Stimulated activated CD4-positive, alpha-beta T cell treated with anti-CD3 and anti-CD28 coated beads, Interleukin-4, amount 100 ng/mL, for 24 hours (primary cell): ENCODE data around the gene CD244.

ENCODE experiments used
- DNase-seq: peaks from one replicate; pipeline ENCODE4 v3.0.0-alpha.2; 2020

CD244 gene

DNA sequence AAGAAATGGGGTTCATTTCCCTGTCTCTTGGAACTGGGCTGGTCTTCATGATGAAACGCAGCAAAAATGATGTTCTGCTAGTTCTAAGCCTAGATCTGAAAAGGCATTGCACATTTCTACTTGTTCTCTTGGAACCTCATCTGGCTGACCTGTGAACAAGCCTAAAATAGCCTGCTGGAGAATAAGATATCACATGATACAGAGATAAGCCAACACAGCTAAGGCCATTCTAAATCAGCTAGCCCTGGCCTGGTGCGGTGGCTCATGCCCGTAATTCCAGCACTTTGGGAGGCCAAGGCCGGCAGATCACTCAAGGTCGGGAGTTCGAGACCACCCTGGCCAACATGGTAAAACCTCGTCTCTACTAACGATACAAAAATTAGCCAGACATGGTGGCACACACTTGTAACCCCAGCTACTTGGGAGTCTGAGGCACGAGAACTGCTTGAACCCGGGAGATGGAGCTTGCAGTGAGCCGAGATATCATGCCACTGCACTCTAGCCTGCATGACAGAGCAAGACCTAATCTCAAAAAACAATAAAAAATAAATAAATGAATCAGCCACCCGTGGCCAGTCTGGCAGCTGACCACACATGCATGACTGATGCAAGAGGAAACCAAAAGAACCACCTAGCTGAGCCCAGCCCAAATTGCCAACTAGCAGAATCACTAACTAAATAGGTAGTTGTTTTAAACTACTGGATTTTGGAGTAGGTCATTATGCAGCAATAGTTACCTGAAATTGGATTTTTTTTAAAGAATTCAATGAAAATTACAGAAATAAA lies 18.0 kb downstream of the CD244 start:
- DNase-seq = no peak

- DNase-seq = no peak
These were observed 21.6 kb downstream of the CD244 start for GRCh38 chr1:160841079-160841478.

GRCh38 chr1:160839746-160840145 lies 22.9 kb downstream of the CD244 start:
- DNase-seq = no peak

DNA sequence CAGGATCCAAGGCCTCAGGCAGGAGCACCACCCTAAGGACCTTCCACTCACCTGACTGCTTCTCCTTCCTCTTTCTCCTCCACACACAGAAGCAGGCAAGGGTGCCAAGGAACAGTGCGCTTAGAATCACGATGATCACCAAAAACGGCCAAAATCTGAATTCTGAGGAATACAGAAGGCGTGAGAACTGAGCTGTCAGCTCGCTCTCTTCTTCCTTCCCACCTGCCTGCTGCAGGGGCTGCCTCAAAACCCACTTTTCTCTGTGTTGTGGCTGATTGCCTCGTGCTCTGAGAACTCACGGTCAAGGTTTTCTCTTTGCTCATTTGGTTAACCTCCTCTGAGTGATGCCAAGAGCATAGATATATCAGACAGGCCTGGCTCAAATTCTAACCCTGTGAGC lies 23.8 kb downstream of the CD244 start:
- DNase-seq = no peak

DNA sequence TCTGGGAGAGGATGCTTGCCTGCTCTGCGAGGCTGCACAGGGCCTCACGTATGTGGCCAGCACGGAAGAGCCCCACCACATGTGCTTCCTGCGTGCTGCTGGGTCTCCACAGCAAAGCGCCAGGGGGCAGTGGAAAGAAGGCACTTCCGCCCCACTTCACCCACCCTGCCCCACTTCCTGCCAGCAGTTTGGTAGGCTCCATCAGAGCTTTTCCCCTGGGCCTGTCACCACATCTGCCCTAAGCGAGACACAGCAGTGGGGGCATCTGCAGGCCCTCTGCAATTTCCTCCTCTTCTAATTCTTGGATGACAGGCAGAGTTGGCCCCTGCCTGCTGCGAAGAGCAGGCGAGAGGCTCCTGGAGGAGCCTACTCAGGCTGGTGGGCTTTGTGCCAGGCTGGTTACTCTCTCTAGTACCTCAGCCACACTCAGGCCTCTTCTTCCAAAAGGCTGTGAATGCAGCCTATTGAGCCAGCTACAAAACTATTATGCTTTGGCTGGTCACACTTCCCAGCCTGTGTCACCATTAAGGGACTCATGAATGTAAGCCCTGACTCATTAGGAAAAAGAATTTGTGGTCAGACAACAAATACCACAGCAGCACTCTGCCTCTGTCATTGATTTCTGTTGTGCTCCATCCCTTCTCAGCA lies 25.0 kb downstream of the CD244 start:
- DNase-seq = peak; percentile 76

DNA sequence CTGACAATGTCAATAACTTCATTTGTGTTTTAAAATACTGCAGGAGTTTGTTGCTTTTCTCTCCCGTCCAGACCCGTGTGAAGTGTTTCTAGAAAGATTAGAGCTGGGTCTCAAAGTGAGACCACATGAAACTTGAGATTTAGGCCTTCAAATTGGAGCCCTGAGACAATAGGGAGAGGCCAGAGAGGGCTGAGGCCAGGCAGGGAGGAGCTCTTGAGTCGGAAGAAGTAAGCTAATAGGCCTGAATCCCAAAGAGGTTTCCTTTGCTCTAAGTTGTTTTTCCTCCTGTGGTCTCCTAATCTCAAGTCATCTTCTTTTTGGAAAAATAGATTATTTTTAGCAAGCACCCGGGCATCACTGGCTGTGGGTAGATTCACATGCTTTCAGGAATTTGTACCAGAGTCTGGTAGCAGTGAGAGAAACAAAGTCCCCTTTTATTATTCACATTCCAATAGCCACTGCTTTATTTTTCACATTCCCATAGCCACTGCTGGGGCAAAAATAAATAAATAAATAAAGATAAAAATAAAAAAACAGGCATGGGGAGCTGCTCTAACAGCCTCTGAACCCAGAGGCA lies 25.6 kb downstream of the CD244 start:
- no peak for DNase-seq

- DNase-seq = no peak
These were observed 26.1 kb downstream of the CD244 start for GRCh38 chr1:160836561-160836960.

- DNase-seq = no peak
These were observed 26.9 kb downstream of the CD244 start for GRCh38 chr1:160835751-160836150.

- peak; percentile 67 for DNase-seq
These were observed 27.6 kb downstream of the CD244 start for GRCh38 chr1:160834945-160835565.

DNA sequence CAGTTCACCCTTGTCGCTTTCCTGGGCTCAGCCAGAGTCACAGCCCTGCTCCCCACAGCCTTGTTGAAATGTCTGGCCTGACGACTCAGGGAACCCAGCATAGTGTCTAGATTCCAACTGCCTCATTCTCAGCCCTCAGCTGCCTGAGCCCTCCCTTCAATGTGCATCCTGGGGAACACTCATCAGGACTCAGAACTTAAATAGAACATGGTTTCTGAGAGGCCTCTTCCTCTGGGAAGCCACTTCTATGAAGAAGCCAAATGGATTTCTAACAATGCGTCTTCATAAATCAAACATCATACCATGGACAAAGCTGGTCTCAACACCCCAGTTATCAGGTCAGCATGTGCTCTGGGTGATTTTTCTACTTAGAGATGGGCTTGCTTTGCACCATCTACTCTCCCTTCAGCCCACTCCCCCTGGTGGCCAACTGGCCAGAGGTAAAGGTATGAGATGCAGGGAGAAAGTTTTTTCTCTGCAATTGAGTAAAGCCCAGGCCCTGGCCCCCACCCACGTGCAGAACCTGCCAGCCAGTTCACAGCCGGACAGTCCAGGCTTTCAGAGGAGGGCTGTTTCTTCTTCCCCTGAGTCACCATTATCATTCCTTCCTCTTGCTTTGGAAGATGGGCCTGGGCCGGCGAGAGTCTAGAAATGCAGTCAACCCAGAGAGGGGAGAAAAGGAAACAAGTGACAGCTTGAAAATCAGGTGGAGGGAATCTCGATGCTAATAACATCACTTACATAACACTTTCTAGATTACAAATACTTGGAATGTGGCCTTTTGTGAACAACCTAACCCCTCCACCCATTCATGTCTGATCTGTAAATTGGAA lies 32.1 kb downstream of the CD244 start:
- peak; percentile 82 for DNase-seq

- DNase-seq = no peak
These were observed 32.9 kb downstream of the CD244 start for GRCh38 chr1:160829766-160830165.

GRCh38 chr1:160827418-160827817 lies 35.3 kb downstream of the CD244 start:
- DNase-seq = no peak

DNA sequence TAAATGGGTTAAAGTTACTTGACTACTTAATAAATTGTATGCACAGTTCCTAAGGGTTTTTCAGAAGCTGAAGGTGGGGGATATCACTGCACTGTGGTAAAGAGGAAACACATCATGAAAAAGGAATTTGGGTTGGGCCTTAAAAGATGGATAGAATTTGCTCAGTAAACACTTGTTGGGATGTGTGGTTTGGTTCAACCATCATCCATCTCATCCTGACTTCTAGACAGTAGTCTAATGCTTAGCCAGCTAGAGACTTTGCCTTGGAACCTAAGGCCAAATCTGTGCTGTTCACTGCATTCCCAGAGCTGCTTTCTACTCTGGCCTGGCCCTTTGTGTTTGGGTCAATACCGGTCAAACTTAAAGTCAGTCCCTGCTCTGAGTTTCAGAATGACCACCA lies 36.1 kb downstream of the CD244 start:
- DNase-seq = no peak

GRCh38 chr1:160823296-160823695 lies 39.4 kb downstream of the CD244 start:
- no peak for DNase-seq

DNA sequence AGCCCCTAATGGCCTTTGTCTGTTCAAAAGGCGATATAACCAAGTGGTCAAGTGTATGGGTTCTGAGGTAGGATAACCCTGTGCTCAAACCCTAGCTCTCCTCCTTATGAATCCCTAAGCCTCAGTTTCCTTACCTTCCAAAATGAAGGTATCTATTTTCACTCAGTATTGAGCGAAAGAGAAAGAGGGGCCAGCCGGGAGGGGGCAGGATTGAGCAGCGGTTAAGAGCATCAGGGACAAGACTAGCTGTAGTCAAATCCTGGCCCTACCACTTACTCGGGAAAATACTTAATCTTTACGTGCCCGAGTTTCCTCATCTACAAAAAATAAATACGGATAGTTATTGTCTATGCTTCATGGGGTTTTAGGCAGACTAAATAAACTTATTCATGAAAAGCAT lies 41.1 kb downstream of the CD244 start:
- no peak for DNase-seq

GRCh38 chr1:160819186-160819585 lies 43.5 kb downstream of the CD244 start:
- no peak for DNase-seq

- no peak for DNase-seq
These were observed 44.3 kb downstream of the CD244 start for GRCh38 chr1:160818207-160818937.

DNA sequence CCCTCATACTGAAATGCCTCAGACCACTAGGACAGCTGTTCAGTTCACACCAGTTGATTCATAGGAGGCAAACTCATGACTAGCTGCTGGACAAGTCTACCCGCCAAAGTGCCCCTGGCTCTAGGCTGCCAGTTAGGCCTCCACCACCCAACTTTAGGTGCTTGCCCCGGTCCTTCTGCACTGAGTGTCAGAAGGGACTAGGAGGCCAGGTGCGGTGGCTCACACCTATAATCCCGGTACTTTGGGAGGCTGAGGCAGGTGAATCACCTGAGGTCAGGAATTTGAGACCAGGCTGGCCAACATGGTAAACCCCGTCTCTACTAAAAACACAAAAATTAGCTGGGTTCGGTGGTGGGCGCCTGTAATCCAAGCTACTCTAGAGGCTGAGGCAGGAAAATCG lies 47.8 kb downstream of the CD244 start:
- DNase-seq = no peak

DNA sequence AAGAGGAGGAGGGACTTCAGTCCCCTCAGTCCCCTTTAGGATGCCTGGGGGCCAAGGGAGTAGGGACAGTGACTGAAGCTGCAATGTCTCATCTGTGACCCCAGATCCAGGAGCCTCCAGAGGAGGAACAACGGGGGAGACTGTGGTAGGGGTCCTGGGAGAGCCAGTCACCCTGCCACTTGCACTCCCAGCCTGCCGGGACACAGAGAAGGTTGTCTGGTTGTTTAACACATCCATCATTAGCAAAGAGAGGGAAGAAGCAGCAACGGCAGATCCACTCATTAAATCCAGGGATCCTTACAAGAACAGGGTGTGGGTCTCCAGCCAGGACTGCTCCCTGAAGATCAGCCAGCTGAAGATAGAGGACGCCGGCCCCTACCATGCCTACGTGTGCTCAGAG lies 48.4 kb downstream of the CD244 start:
- DNase-seq = no peak

GRCh38 chr1:160813215-160813614 lies 49.5 kb downstream of the CD244 start:
- peak; percentile 30 for DNase-seq

GRCh38 chr1:160811147-160811546 lies 51.5 kb downstream of the CD244 start:
- no peak for DNase-seq

DNA sequence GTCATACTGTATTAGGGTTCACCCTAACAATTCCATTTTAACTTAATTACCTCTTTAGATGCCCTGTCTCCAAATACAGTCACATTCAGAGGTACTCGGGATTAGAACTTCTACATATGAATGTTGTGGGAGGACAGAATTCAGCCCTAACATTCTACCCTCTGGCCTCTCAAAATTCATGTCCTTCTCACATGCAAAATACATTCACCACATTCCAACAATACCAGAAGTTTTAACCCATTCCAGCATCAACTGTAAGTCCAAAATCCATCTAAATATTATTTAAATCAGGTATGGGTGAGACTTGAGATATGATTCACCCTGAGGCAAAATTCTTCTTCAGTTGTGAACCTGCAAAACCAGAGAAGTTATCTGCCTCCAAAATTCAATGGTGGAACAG lies 52.2 kb downstream of the CD244 start:
- DNase-seq = no peak
